Skeletal muscle tissue (tissue), 4 donors: ENCODE measurements around the gene LAMB2. TPM values are rescaled to one million over a fixed set of nuclear protein-coding genes. Genes with fewer than 3 reads are reported as not detected.

Experiments
- H3K27ac ChIP-seq: one replicate; pipeline ENCODE4 v1.7.0; 2013; ENCODE audit warnings: mild to moderate bottlenecking, low read depth, low read length, inconsistent platforms
- H3K27me3 ChIP-seq, 3 donors: one replicate each; pipeline ENCODE4 v1.7.0; 2013; ENCODE audit warnings: low read length in 3 of 3; ENCODE audit not compliant: control insufficient read depth in 3 of 3, insufficient read depth in 3 of 3
- H3K36me3 ChIP-seq, 3 donors: one replicate each; pipeline ENCODE4 v1.7.0; 2013; ENCODE audit warnings: low read length in 3 of 3; ENCODE audit not compliant: control insufficient read depth in 3 of 3, insufficient read depth in 3 of 3
- H3K4me1 ChIP-seq, 3 donors: one replicate each; pipeline ENCODE4 v1.7.0; 2013; ENCODE audit warnings: low read length in 3 of 3, mild to moderate bottlenecking in 3 of 3; ENCODE audit not compliant: control insufficient read depth in 3 of 3, insufficient read depth in 3 of 3
- H3K4me3 ChIP-seq, 3 donors: one replicate each; pipeline ENCODE4 v1.7.0; 2013; ENCODE audit warnings: low read length in 3 of 3
- H3K9ac ChIP-seq, 3 donors: one replicate each; pipeline ENCODE4 v1.7.0; 2013; ENCODE audit warnings: low read length in 3 of 3, mild to moderate bottlenecking in 3 of 3, moderate library complexity in 2 of 3, low read depth in 1 of 3
- H3K9me3 ChIP-seq, 3 donors: one replicate each; pipeline ENCODE4 v1.7.0; 2013; ENCODE audit warnings: low read length in 3 of 3; ENCODE audit not compliant: control insufficient read depth in 3 of 3
- total RNA-seq: library from RNA; depleted of rRNA; stranded (reverse); fragments of >200 nt; gene quantifications from one replicate; pipeline ENCODE4 v1.2.3, GENCODE V29; 2014
- donor health status: Osteomylitis.

LAMB2 gene
- total RNA-seq, 1 donor from 2014 or later = 601 TPM

- H3K27ac ChIP-seq = no peak overlapping the region
- H3K9me3 ChIP-seq = no peaks in the 10 kb centered on the region
- H3K4me1 ChIP-seq = peaks cover 23 to 36% (median 24%) of the 10 kb centered on the region in 3 donors
- peaks cover 69 to 74% (median 73%) of the 10 kb centered on the region in 3 donors for H3K36me3 ChIP-seq
- H3K4me3 ChIP-seq = no peak overlapping the region
- no peak overlapping the region for H3K9ac ChIP-seq
- H3K27me3 ChIP-seq = no peaks in the 10 kb centered on the region
Measured at GRCh38 chr3:49122451-49122850, 10.4 kb downstream of the LAMB2 start.

GRCh38 chr3:49122022-49122421 is 10.8 kb downstream of the LAMB2 start:
- Histone ChIP-seq H3K4me1 (peaks cover 23 to 36% (median 24%) of the 10 kb centered on the region in 3 donors), H3K27me3 (no peaks in the 10 kb centered on the region), H3K36me3 (peaks cover 73 to 77% (median 74%) of the 10 kb centered on the region in 3 donors), H3K9me3 (no peaks in the 10 kb centered on the region), H3K27ac (no peak overlapping the region), H3K9ac (peak overlapping the region in 2 of 3 donors; percentile 7 to 100), H3K4me3 (no peak overlapping the region)

GRCh38 chr3:49121132-49121736 is 11.6 kb downstream of the LAMB2 start:
- peaks cover 74 to 77% (median 75%) of the 10 kb centered on the region in 3 donors for H3K36me3 ChIP-seq
- H3K27me3 ChIP-seq = no peaks in the 10 kb centered on the region
- peak overlapping the region; percentile 58 to 100 (median 79) for H3K9ac ChIP-seq
- peaks cover 23 to 42% (median 26%) of the 10 kb centered on the region in 3 donors for H3K4me1 ChIP-seq
- H3K4me3 ChIP-seq = peak overlapping the region; percentile 67 to 99 (median 98)
- no peaks in the 10 kb centered on the region for H3K9me3 ChIP-seq
- H3K27ac ChIP-seq = peak overlapping the region; percentile 95

GRCh38 chr3:49120438-49121131 is 12.3 kb downstream of the LAMB2 start, which contains the start of gene USP19:
USP19 (minus strand) TSS chr3:49120823; CDS start chr3:49119145, 1,678 bp downstream.
- Histone ChIP-seq H3K27ac (peak within 1 kb of the TSS; percentile 95), H3K9me3 (no peaks in the 10 kb centered on the region), H3K9ac (peak within 1 kb of the TSS; percentile 98 to 100 (median 99)), H3K4me3 (peak within 1 kb of the TSS; percentile 91 to 99 (median 98)), H3K4me1 (peaks cover 23 to 42% (median 26%) of the 10 kb centered on the region in 3 donors), H3K27me3 (no peaks in the 10 kb centered on the region), H3K36me3 (peaks cover 74 to 77% (median 75%) of the 10 kb centered on the region in 3 donors)

GRCh38 chr3:49120096-49120437 is 12.8 kb downstream of the LAMB2 start:
- Histone ChIP-seq H3K9ac (peak overlapping the region; percentile 98 to 100 (median 99)), H3K4me1 (peaks cover 23 to 42% (median 26%) of the 10 kb centered on the region in 3 donors), H3K27me3 (no peaks in the 10 kb centered on the region), H3K36me3 (peaks cover 74 to 78% (median 77%) of the 10 kb centered on the region in 3 donors), H3K9me3 (no peaks in the 10 kb centered on the region), H3K4me3 (peak overlapping the region; percentile 91 to 99 (median 98)), H3K27ac (peak overlapping the region; percentile 95)

GRCh38 chr3:49119439-49119838 is 13.4 kb downstream of the LAMB2 start:
- no peaks in the 10 kb centered on the region for H3K9me3 ChIP-seq

GRCh38 chr3:49119036-49119435 is 13.8 kb downstream of the LAMB2 start:
- Histone ChIP-seq H3K4me1 (peaks cover 23 to 42% (median 26%) of the 10 kb centered on the region in 3 donors), H3K27me3 (no peaks in the 10 kb centered on the region), H3K9ac (peak overlapping the region; percentile 98 to 100 (median 99)), H3K36me3 (peaks cover 74 to 78% (median 77%) of the 10 kb centered on the region in 3 donors), H3K9me3 (no peaks in the 10 kb centered on the region), H3K4me3 (peak overlapping the region; percentile 14 to 98 (median 91)), H3K27ac (peak overlapping the region; percentile 95)

More at GRCh38 chr3:49119439-49119838, 13.4 kb downstream of the LAMB2 start:
- Histone ChIP-seq H3K27ac (peak overlapping the region; percentile 95), H3K4me1 (peaks cover 23 to 42% (median 26%) of the 10 kb centered on the region in 3 donors), H3K27me3 (no peaks in the 10 kb centered on the region), H3K4me3 (peak overlapping the region; percentile 91 to 99 (median 98)), H3K9ac (peak overlapping the region; percentile 98 to 100 (median 99)), H3K36me3 (peaks cover 74 to 78% (median 77%) of the 10 kb centered on the region in 3 donors)

- no peak overlapping the region for H3K4me3 ChIP-seq
- H3K9me3 ChIP-seq = no peaks in the 10 kb centered on the region
- H3K4me1 ChIP-seq = peaks cover 0 to 6% (median 2%) of the 10 kb centered on the region in 3 donors
- no peak overlapping the region for H3K27ac ChIP-seq
- H3K9ac ChIP-seq = no peak overlapping the region
- peaks cover 91 to 93% (median 93%) of the 10 kb centered on the region in 3 donors for H3K36me3 ChIP-seq
- no peaks in the 10 kb centered on the region for H3K27me3 ChIP-seq
Measured at GRCh38 chr3:49112262-49112661, 20.6 kb downstream of the LAMB2 start.

GRCh38 chr3:49111347-49111746 is 21.5 kb downstream of the LAMB2 start:
- Histone ChIP-seq H3K27ac (no peak overlapping the region), H3K9me3 (no peaks in the 10 kb centered on the region), H3K4me3 (no peak overlapping the region), H3K9ac (no peak overlapping the region), H3K4me1 (peaks cover 0 to 2% (median 0%) of the 10 kb centered on the region in 3 donors), H3K27me3 (no peaks in the 10 kb centered on the region), H3K36me3 (peaks cover 85 to 89% (median 88%) of the 10 kb centered on the region in 3 donors)

GRCh38 chr3:49110780-49111179 is 22.1 kb downstream of the LAMB2 start:
- H3K27me3 ChIP-seq = no peaks in the 10 kb centered on the region
- H3K9me3 ChIP-seq = no peaks in the 10 kb centered on the region
- H3K9ac ChIP-seq = no peak overlapping the region
- H3K4me1 ChIP-seq = peaks cover under 1 to 7% (median 1%) of the 10 kb centered on the region in 3 donors
- H3K27ac ChIP-seq = no peak overlapping the region
- peaks cover 81 to 85% (median 84%) of the 10 kb centered on the region in 3 donors for H3K36me3 ChIP-seq
- no peak overlapping the region for H3K4me3 ChIP-seq
